G401.6 (cell line): ENCODE results near the gene SFMBT2.
"Not testable (repeated sequence)": the region's sequence is repeated elsewhere in the genome, so short reads cannot be mapped to it uniquely, and the experiment has no call there.

Experiments
- FAIRE-seq: peaks from 2 replicates; lab custom pipeline; 2012; peaks lifted over from hg19 to GRCh38; lab: Jason Lieb, UNC

Gene SFMBT2

DNA sequence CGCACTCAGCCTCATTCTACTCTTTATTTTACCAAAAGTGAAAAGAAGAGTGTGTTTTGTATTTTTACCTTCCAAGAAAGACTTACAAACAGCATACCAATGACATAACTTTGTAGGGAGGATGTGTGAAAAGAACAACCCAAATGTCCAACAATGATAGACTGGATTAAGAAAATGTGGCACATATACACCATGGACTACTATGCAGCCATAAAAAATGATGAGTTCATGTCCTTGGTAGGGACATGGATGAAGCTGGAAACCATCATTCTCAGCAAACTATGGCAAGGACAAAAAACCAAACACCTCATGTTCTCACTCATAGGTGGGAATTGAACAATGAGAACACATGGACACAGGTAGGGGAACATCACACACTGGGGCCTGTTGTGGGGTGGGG is 228.5 kb downstream of the SFMBT2 start:
- not testable (repeated sequence) for FAIRE-seq

GRCh38 chr10:7181420-7181819 is 229.4 kb downstream of the SFMBT2 start:
- FAIRE-seq: no peak

DNA sequence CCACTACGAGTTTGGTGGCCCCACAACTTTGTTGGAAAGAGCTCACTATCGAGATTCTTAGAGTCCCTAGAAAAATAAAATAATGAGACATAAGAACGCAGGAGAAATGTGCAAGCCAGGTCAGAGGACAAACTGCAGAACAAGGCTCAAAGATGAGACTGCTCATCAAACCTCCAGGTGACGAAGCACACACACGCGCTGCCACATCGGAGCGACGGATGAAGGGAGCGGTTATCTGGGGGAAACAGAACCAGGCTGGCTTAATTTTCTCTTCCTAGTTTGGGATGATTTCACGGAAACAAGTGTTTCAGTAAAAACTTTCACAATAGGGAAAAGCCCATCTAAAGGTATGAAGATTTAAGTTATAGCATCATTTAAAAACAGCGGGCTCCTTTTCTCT is 231.3 kb downstream of the SFMBT2 start:
- FAIRE-seq: no peak

- no peak for FAIRE-seq
These were observed 236.9 kb downstream of the SFMBT2 start for GRCh38 chr10:7173948-7174347.

DNA sequence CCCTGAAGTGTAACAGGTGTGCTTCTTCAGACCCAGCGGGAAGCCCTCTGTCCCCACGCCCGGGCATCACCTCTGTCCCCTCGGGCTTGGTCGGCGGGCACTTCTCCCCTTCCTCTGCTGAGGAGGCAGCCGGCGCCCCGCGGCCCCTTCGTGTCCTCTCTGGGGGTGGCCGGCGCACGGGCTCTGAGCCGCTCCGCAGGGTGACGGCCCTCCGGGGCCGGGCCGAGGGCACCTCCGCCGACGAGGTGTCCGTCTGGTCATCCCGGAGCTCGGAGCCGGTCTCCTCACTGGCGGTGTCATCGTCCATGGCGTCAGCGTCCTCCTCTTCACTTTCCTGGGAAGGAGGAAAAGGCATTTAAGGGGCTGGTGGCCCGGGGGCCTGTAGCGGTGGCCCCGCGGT is 239.0 kb downstream of the SFMBT2 start:
- FAIRE-seq: no peak

DNA sequence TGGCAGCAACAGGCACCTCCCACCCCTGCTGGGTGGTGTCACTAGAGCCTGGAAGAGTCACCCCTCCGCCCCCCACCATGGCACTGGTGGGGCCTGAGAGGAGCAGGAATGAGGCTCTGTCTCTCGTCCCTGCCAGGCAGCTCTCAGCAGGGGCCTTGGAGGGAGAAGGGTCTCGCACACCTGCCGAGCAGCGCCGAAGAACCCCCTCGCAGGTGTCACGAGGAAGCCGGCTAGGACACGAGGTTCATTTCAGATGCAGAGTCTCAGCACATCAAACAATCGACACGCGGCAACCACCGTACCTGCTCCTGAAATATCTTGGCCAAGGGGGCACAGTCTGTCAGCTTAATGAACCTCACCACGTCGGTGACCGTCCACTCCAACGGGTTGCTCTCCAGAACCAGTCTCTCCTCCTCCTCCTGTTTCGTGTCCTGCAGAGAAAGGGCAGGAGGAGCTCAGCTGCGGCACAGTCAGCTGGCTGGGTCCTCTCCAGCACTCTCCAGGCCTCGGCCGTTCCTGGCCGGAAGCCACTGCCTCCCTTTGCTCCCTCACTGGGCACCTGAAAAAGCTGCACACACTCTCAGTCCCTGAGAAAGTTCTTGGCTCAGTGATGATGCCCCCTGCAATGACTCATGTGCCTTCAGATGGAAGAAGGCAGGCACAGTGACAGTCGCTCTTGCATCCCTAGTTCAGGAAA is 240.1 kb downstream of the SFMBT2 start:
- no peak for FAIRE-seq

GRCh38 chr10:7168414-7168813 is 242.4 kb downstream of the SFMBT2 start:
- FAIRE-seq: no peak

GRCh38 chr10:7165500-7166177 is 245.2 kb downstream of the SFMBT2 start:
- no peak for FAIRE-seq

DNA sequence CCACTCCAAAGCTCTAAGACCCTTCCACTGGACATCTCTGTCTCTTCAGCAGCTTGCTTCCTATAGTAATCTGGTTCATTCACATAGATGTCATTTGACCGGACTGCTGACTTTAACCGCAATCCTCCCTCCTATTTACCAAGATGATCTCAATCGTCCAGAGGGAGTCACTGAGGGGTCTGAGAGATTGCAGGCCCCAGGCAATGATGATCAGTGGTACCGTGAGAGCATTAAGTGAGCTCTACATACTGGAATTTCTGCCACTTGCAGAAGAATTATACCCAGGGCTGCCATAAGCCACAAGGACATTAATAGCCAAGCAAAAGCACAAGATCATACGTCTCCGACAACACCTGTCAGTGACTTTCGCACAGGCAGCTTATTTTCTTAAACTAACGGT is 245.9 kb downstream of the SFMBT2 start:
- no peak for FAIRE-seq

GRCh38 chr10:7162331-7162730 is 248.5 kb downstream of the SFMBT2 start:
- FAIRE-seq: no peak

GRCh38 chr10:7161484-7162250 is 249.2 kb downstream of the SFMBT2 start:
- FAIRE-seq: no peak

- FAIRE-seq: no peak
These were observed 250.9 kb downstream of the SFMBT2 start for GRCh38 chr10:7159928-7160327.

- no peak for FAIRE-seq
These were observed 251.3 kb downstream of the SFMBT2 start for GRCh38 chr10:7159517-7159916.

- FAIRE-seq: no peak
These were observed 253.7 kb downstream of the SFMBT2 start for GRCh38 chr10:7157091-7157490.

DNA sequence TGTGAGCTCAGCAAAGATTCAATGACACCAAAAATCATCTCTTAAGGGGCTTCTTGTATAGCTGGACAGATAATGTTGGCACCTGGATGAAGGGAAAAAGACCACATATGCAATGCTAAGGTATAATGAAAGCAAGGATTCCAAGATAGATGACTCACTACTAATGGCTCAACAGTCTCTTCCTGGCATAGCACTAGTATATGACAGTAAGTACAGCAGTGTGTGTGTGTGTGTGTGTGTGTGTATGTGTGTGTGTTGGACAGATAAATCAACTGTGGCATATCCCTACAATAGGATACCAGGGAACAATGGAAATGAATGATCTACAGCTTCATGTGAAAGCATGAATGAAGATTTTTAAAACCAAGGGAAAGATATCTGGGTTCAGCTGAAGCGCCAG is 257.1 kb downstream of the SFMBT2 start:
- no peak for FAIRE-seq

GRCh38 chr10:7152982-7153381 is 257.9 kb downstream of the SFMBT2 start:
- FAIRE-seq: no peak

DNA sequence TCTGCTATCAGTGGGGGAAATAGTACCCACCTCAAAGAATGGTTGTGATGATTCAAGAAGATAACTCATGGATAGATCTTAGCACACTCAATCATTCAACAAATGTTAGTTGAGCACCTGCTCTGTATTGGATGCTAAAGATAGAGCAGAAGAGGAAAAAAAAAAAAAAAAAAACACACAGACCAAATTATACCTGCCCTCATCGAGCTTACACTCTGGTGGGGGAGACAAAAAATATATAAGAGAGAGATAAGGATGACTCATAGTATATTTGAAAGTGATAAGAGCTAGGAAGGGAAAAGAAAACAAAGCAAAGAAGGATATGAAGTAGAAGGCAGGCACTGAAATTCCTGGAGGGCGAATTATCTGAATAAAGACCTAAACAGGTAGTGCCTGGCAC is 258.5 kb downstream of the SFMBT2 start:
- FAIRE-seq: no peak

GRCh38 chr10:7151538-7151937 is 259.3 kb downstream of the SFMBT2 start:
- no peak for FAIRE-seq

DNA sequence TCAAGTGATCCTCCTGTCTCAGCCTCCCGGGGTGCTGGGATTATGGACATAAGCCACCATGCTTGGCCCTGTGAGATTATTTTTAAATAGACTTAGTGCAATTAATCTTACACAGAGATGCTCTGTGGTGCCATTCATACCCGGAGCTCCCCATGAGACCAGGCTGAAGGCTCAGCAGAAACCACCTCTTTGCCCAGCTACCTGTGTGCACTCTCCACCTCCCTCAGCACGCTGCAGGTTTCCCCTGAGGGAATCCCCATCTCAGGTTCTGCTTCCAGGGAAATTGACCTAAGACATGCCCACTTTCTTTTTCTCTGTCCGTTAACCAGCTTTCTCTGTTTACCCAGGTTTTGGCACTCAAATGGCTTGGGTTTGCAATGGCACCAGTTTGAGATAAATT is 260.5 kb downstream of the SFMBT2 start:
- no peak for FAIRE-seq

DNA sequence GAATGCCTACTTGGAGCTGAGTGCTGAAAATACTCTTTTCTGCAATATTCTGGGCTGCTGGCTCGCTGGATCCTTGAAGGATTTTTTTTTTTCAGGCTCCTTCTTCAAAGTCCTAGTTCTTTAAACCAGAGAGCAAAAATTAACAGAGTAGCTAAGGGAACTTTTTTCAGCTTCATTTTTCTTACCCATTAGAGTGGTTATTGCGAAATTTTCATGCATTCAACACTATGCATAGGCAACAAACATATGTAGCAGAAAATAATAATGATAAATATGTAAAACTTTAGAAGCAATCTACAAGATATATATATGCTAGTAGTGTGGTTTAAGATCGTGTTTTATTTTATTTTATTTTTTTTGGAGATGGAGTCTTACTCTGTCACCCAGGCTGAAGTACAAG is 264.6 kb downstream of the SFMBT2 start:
- no peak for FAIRE-seq

DNA sequence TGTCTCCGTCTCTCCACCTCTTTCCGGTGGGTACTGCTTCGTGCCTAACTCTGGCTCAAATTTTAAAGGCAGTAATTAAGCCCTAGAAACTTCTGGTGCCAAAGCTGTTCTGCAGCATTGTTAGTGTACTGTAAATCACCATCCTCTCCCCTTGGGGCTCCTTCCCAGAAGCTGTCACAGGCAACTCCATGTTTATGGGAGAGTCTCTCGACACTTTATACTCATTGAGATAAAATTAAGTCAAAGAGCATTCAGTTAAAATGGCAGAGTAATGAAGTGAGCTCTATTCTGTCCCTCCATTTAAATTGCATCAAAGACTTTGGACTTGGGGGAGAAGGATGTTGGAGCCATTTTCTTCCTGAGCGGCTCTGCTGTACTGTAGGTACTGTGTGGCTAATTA is 274.8 kb downstream of the SFMBT2 start:
- FAIRE-seq: no peak

DNA sequence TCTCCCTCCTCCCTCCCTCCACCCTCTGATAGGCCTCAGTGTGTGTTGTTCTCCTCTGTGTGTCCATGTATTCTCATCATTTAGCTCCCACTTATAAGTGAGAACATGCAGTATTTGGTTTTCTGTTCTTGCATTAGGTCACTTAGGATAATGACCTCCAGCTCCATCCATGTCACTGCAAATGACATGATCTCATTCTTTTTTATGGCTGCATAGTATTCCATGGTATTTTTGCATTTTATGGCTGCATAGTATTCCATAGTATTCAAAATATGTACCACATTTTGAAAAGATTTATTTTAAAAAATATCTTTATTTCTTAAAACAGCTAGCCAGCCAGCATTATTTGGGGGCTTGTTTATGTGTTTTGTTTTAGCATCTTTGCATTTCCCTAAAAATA is 275.6 kb downstream of the SFMBT2 start:
- no peak for FAIRE-seq

DNA sequence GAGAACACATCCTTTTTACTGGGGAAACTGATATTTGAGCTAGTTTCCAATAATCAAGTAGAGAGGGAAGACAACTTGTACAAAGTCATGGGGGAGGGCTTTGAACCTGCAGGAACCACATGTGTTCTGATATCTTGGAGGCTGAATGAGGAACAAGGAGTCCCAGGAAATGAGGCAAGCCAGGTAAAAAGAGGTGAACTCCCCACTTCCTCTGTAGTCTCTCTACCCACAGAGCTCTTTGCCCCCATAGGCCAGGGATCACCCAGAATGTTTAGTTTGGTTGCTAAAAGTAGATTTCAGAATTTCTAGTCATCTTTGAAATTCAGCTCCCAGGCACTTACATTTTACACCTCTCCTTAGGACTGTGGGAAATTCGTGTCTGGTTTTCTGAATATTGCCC is 276.4 kb downstream of the SFMBT2 start:
- FAIRE-seq: no peak

DNA sequence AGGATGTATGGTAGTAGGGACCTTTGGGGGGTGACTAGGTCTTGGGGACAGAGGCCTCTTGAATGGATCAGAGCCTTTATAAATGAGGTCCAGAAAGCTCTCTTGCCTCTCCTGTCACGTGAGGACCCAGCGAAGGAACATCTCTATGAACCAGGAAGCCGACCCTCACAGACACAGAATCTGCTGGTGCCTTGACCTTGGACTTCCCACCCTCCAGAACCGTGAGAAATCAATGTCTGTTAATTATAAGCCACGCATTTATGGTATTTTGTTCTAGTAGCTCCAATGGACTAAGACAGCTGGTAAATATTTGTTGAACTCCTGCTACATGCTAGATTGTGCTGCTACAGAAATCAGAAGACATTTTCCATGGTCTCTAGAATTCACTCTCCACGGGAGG is 276.9 kb downstream of the SFMBT2 start:
- FAIRE-seq: no peak
